KOPT-K1 (cell line): ENCODE measurements around the gene PRR30.

Experiments
- H3K27ac ChIP-seq: fragments of 200-600 bp; sonication (generic); 2 replicates; pipeline ENCODE4 v1.5.1; 2016; ENCODE audit warnings: antibody characterized with exemption, mild to moderate bottlenecking, low read depth, low read length; ENCODE audit not compliant: poor library complexity, severe bottlenecking
- H3K36me3 ChIP-seq: fragments of 200-600 bp; sonication (generic); 2 replicates; pipeline ENCODE4 v1.5.1; 2017; ENCODE audit warnings: antibody characterized with exemption, mild to moderate bottlenecking, low read length, moderate library complexity; ENCODE audit not compliant: insufficient read depth
- H3K9me3 ChIP-seq: fragments of 200-600 bp; sonication (generic); 2 replicates; pipeline ENCODE4 v1.5.1; 2017; ENCODE audit warnings: antibody characterized with exemption, low read length, mild to moderate bottlenecking; ENCODE audit not compliant: insufficient read depth, poor library complexity, severe bottlenecking

The PRR30 gene

GRCh38 chr2:27164960-27165763 lies 26.0 kb upstream of the PRR30 start:
- Histone ChIP-seq H3K9me3 (no peaks in the 10 kb centered on the region), H3K27ac (no peak overlapping the region), H3K36me3 (no peaks in the 10 kb centered on the region)

- Histone ChIP-seq H3K9me3 (no peaks in the 10 kb centered on the region), H3K27ac (no peak overlapping the region), H3K36me3 (no peaks in the 10 kb centered on the region)
These were observed 23.2 kb upstream of the PRR30 start for GRCh38 chr2:27162151-27163121.

GRCh38 chr2:27160191-27160590 lies 21.0 kb upstream of the PRR30 start:
- H3K27ac ChIP-seq: no peak overlapping the region
- no peaks in the 10 kb centered on the region for H3K9me3 ChIP-seq
- no peaks in the 10 kb centered on the region for H3K36me3 ChIP-seq

GRCh38 chr2:27159271-27159670 lies 20.1 kb upstream of the PRR30 start:
- H3K27ac ChIP-seq: no peak overlapping the region
- no peaks in the 10 kb centered on the region for H3K36me3 ChIP-seq
- H3K9me3 ChIP-seq: no peaks in the 10 kb centered on the region

- Histone ChIP-seq H3K27ac (no peak overlapping the region), H3K36me3 (no peaks in the 10 kb centered on the region), H3K9me3 (no peaks in the 10 kb centered on the region)
These were observed 19.3 kb upstream of the PRR30 start for GRCh38 chr2:27158468-27158867.

- Histone ChIP-seq H3K27ac (no peak overlapping the region), H3K9me3 (no peaks in the 10 kb centered on the region), H3K36me3 (no peaks in the 10 kb centered on the region)
These were observed 15.9 kb upstream of the PRR30 start for GRCh38 chr2:27155069-27155520.

- Histone ChIP-seq H3K9me3 (no peaks in the 10 kb centered on the region), H3K36me3 (no peaks in the 10 kb centered on the region), H3K27ac (no peak overlapping the region)
These were observed 15.3 kb upstream of the PRR30 start for GRCh38 chr2:27154488-27154887.

GRCh38 chr2:27152796-27153464 lies 13.7 kb upstream of the PRR30 start:
- Histone ChIP-seq H3K36me3 (no peaks in the 10 kb centered on the region), H3K9me3 (no peaks in the 10 kb centered on the region), H3K27ac (no peak overlapping the region)

GRCh38 chr2:27152102-27152795 lies 13.0 kb upstream of the PRR30 start:
- H3K9me3 ChIP-seq: no peaks in the 10 kb centered on the region
- H3K36me3 ChIP-seq: no peaks in the 10 kb centered on the region
- H3K27ac ChIP-seq: no peak overlapping the region

GRCh38 chr2:27150639-27151230 lies 11.5 kb upstream of the PRR30 start:
- no peaks in the 10 kb centered on the region for H3K36me3 ChIP-seq
- H3K9me3 ChIP-seq: no peaks in the 10 kb centered on the region
- no peak overlapping the region for H3K27ac ChIP-seq

- Histone ChIP-seq H3K9me3 (no peaks in the 10 kb centered on the region), H3K36me3 (no peaks in the 10 kb centered on the region), H3K27ac (no peak overlapping the region)
These were observed 10.6 kb upstream of the PRR30 start for GRCh38 chr2:27149570-27150405.

GRCh38 chr2:27148801-27149439 lies 9.7 kb upstream of the PRR30 start, which contains the start of gene TCF23:
TCF23 (plus strand) TSS chr2:27149004; CDS start chr2:27149134, 130 bp downstream.
- H3K9me3 ChIP-seq: no peaks in the 10 kb centered on the region
- H3K36me3 ChIP-seq: no peaks in the 10 kb centered on the region
- H3K27ac ChIP-seq: no peak within 1 kb of the TSS

GRCh38 chr2:27147935-27148334 lies 8.7 kb upstream of the PRR30 start:
- Histone ChIP-seq H3K9me3 (peaks cover 6% of the 10 kb centered on the region), H3K27ac (no peak overlapping the region), H3K36me3 (no peaks in the 10 kb centered on the region)
